ENCODE measurements around the gene NFIA.

Gene NFIA

DNA sequence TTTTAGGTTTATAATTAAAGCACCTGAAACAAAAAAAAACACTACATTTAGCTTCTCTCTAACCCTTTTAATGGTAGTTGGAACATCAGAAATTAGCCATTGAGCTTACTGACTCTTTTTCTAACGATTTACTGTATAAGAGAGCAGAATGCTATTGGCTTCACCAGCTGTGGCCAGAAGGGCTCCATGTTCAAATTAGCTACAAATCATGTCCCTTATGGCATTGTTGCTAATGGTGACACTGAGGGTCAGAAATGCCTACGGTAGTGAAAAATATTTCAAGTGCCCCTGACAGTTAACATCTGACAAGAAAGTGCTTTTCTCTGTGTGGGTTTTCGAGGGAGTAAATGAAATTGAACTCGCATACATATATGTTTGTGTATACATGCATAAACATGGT lies 232.7 kb downstream of the NFIA start:
- Histone ChIP-seq H3K36me3 (no peaks in the 10 kb centered on the region), H3K4me1 (no peaks in the 10 kb centered on the region; the same call in none of the 2 replicates), H3K4me3 (ENCODE audit: low read depth, low read length) (no peak overlapping the region), H3K27me3 (no peaks in the 10 kb centered on the region), H3K9me3 (no peaks in the 10 kb centered on the region)
- TF ChIP-seq, protein P1, sequence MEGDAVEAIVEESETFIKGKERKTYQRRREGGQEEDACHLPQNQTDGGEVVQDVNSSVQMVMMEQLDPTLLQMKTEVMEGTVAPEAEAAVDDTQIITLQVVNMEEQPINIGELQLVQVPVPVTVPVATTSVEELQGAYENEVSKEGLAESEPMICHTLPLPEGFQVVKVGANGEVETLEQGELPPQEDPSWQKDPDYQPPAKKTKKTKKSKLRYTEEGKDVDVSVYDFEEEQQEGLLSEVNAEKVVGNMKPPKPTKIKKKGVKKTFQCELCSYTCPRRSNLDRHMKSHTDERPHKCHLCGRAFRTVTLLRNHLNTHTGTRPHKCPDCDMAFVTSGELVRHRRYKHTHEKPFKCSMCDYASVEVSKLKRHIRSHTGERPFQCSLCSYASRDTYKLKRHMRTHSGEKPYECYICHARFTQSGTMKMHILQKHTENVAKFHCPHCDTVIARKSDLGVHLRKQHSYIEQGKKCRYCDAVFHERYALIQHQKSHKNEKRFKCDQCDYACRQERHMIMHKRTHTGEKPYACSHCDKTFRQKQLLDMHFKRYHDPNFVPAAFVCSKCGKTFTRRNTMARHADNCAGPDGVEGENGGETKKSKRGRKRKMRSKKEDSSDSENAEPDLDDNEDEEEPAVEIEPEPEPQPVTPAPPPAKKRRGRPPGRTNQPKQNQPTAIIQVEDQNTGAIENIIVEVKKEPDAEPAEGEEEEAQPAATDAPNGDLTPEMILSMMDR (IDR thresholded peaks at IDR 0.05; ENCODE audit: low read depth, low read length), result no peak
- no peak for DNase-seq

DNA sequence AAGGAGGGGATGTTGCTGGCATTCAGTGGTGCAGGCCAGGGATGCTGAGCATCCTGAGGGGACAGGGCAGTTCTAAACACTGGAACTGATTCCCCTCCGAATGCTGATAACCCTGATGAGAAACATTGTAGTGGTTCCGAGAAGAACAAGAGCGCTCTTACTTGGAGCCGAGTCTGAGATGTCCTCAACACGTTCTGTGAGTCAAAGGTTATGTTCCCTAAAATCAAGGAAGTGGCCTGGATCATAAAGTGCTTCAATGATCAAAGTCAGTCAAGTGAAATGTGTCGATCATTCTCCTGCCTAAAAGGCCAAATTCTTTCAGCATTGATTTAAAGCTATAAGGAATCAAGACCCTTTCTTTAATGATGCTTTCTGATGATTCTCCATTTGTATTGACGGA lies 234.1 kb downstream of the NFIA start:
- H3K27me3 ChIP-seq, result no peaks in the 10 kb centered on the region
- no peaks in the 10 kb centered on the region; the same call in none of the 2 replicates for H3K4me1 ChIP-seq
- TF ChIP-seq, protein P1 (IDR thresholded peaks at IDR 0.05; ENCODE audit: low read depth, low read length), result no peak

DNA sequence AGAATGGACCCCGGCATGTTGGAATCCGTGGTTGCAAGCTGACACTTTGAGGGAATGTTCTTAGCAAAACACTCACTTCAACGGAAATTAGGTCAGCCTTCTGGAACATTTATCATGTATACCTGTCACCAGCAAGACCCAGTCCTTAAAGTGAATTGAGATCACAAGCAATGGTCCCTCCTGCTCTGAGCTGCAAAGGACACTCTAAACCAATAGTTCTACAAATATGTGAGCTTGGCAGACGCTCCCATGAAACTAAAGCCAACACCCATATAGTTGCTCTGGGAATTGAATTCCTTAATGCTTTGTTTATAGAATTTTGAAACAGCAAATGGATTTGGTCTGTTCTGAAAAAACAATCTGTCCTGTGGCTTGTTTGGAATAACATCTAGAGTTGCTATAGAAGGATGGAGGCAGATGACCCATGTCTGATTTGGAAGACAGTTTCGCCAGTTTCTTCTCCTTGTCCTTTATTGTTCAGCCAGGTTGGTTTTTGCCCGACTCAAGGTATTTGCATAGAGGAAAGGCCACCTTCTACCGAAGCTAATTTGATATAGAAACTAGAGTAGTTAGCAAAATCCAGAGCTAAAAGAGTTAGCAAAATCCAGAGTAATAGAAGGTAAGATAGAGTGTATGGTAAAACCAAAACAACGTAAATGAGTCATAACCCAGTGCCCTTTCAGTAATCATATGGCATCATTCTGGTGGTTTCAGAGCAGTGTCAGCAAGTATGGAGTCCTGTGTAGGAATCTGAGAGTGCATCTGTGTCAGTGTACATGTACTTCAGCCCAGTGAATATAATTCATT lies 236.2 kb downstream of the NFIA start:
- Histone ChIP-seq H3K27me3 (no peaks in the 10 kb centered on the region), H3K4me1 (peaks cover under 1% of the 10 kb centered on the region), H3K4me3 (ENCODE audit: low read depth, low read length) (no peak overlapping the region), H3K9me3 (no peaks in the 10 kb centered on the region), H3K36me3 (no peaks in the 10 kb centered on the region)
- TF ChIP-seq, protein P1 (IDR thresholded peaks at IDR 0.05; ENCODE audit: low read depth, low read length), result no peak
- no peak for DNase-seq

More for the DNA sequence above, 234.1 kb downstream of the NFIA start:
- DNase-seq, result no peak
- Histone ChIP-seq H3K4me3 (ENCODE audit: low read depth, low read length) (no peak overlapping the region), H3K36me3 (no peaks in the 10 kb centered on the region), H3K9me3 (no peaks in the 10 kb centered on the region)

DNA sequence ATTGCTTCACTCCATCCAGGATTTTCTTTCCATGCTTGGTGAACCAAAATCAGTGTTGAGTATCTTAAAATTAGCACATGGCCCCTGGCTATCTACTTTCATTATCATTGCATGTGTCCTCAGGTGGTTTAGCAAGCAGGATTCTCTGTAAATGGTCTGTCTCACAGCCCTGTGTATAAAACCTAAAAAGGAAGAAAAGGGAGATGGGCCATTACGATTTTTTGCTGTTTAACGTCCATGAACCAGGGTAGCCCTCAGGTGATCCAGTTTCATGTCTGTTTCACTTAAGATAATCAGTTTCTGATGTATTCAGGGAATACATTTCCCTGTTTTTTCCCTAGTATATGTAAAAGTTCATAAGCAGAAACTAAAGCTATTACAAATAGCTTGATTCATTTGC lies 238.2 kb downstream of the NFIA start:
- H3K9me3 ChIP-seq, result no peaks in the 10 kb centered on the region
- no peaks in the 10 kb centered on the region for H3K36me3 ChIP-seq
- TF ChIP-seq, protein P1 (IDR thresholded peaks at IDR 0.05; ENCODE audit: low read depth, low read length), result no peak
- DNase-seq, result peak; percentile 25
- no peak overlapping the region for H3K4me3 ChIP-seq (ENCODE audit: low read depth, low read length)
- H3K4me1 ChIP-seq, result peaks cover 13% of the 10 kb centered on the region
- H3K27me3 ChIP-seq, result no peaks in the 10 kb centered on the region

DNA sequence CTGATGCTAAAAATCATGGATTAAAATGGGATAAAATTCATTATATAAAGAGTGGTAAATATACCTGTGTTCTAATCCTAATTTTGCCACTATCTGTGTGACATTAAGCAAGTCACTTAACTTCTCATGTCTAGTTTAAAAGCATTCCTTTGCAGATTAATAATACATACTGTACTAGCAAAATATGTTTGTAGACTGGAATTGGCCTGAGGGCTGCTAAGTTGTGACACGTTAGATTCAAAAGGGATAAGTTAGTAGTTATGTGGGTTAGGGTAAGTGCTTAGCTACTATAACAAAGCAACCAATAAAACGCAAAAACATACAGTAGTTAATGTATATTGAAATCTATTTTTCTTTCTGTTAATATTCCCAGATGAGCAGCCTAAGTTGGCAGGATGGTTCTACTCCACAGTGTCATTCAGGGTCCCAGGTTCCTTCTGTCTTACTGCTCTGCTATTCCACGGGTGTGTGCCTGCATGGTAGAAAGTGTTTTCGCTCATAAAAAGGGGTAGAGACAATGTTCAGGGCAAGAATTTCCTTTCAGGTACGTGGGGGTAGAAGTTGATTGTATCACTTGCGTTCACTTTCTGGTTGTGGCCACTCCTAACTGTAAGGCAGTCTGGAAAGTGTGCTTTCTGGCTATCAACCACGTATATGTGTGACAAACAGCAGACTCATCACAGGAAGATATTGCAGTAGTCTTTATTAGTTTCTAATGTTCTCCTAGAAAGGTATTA lies 239.8 kb downstream of the NFIA start:
- DNase-seq, result no peak
- Histone ChIP-seq H3K4me1 (peaks cover 13% of the 10 kb centered on the region), H3K4me3 (ENCODE audit: low read depth, low read length) (no peak overlapping the region), H3K36me3 (no peaks in the 10 kb centered on the region), H3K9me3 (no peaks in the 10 kb centered on the region), H3K27me3 (no peaks in the 10 kb centered on the region)
- TF ChIP-seq, protein P1 (IDR thresholded peaks at IDR 0.05; ENCODE audit: low read depth, low read length), result no peak

DNA sequence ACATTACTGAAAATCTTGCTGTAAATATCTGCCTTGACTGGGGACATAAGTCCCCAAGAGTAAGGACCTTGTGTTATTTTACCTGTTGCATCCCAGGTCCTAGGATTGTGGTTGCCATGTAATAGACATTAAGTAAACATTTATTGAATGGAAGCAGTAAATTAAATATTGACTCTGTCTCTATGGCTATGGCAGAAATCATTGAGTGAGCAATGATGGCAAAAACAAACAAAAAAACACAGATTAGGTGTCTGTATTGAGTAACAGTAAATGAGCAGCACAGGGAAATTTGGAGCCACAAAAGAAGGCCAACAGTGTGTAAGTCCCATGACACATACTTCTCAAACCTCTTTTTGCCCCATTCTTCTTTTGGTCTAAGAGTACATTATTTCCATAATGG lies 240.4 kb downstream of the NFIA start:
- DNase-seq, result no peak
- H3K36me3 ChIP-seq, result no peaks in the 10 kb centered on the region
- TF ChIP-seq, protein P1 (IDR thresholded peaks at IDR 0.05; ENCODE audit: low read depth, low read length), result no peak
- H3K4me1 ChIP-seq, result peaks cover 13% of the 10 kb centered on the region
- no peaks in the 10 kb centered on the region for H3K9me3 ChIP-seq
- no peak overlapping the region for H3K4me3 ChIP-seq (ENCODE audit: low read depth, low read length)
- no peaks in the 10 kb centered on the region for H3K27me3 ChIP-seq
